Muscle of leg (tissue), 16 donors: ENCODE data around the gene COG6. TPM values are rescaled to one million over a fixed set of nuclear protein-coding genes. Genes with fewer than 3 reads are reported as not detected.
A peak's percentile ranks its signal among the peaks of the same experiment; 100 is the strongest.

Source experiments
- DNase-seq: peaks from one replicate; pipeline ENCODE4 v3.0.0; 2013
- H3K27ac ChIP-seq: one replicate; pipeline ENCODE4 v1.5.1; 2013; ENCODE audit warnings: mild to moderate bottlenecking, low read length, control low read depth
- H3K27me3 ChIP-seq: one replicate; pipeline ENCODE4 v1.6.1; 2013; ENCODE audit warnings: low read length; ENCODE audit not compliant: control insufficient read depth, insufficient read depth
- H3K36me3 ChIP-seq: one replicate; pipeline ENCODE4 v1.6.1; 2013; ENCODE audit warnings: low read length; ENCODE audit not compliant: control insufficient read depth, insufficient read depth
- H3K4me1 ChIP-seq: one replicate; pipeline ENCODE4 v1.6.1; 2013; ENCODE audit warnings: low read length; ENCODE audit not compliant: control insufficient read depth, insufficient read depth
- H3K4me3 ChIP-seq: one replicate; pipeline ENCODE4 v1.5.1; 2013; ENCODE audit warnings: low read length, control low read depth
- H3K9me3 ChIP-seq: replicated peaks from 2 replicates; pipeline ENCODE4 v1.6.1; 2013; ENCODE audit warnings: low read depth, low read length; ENCODE audit not compliant: control insufficient read depth
- WGBS: methylation state at CpG from one replicate; pipeline ENCODE4 v1.1.5; 2013; ENCODE audit warnings: missing lambda C conversion rate; ENCODE audit not compliant: insufficient coverage; 5-methylcytosine and 5-hydroxymethylcytosine counted together
- long read RNA-seq, 11 donors: transcript quantifications; one replicate each; lab custom pipeline, GENCODE V29; 2026
- polyA plus RNA-seq, 8 donors: library from polyadenylated mRNA; unstranded; fragments of 120-200 nt; gene quantifications; one replicate each; pipeline versions ENCODE4 v1.2.1 to v1.2.3, GENCODE V29; 2013; ENCODE audit warnings: inconsistent platforms in 1 of 8, low replicate concordance in 1 of 8; ENCODE audit not compliant: insufficient read length in 8 of 8, insufficient read depth in 1 of 8
- total RNA-seq: library from RNA; stranded (reverse); fragments of 120-200 nt; gene quantifications from one replicate; pipeline ENCODE4 v1.2.4, GENCODE V29; 2013

Gene COG6
- total RNA-seq = 30.9 TPM
- 10 to 100 TPM; 12.3 to 25.4 (median 16.0) TPM for polyA plus RNA-seq
- long read RNA-seq, donor 1, partial matches to known transcripts = 10 of 13 reads
- long read RNA-seq, donor 1, other reads (novel, unspliced or antisense) = 0 of 13 reads
- long read RNA-seq, donor 2 = 0 reads
- long read RNA-seq, donor 3, partial matches to known transcripts = 0 of 1 reads
- long read RNA-seq, donor 3, other reads (novel, unspliced or antisense) = 0 of 1 reads
- long read RNA-seq, donor 4 = 0 reads
- long read RNA-seq, donor 5, transcript COG6-204 (19 exons, 3,563 nt) = major isoform, 10 of 36 reads
- long read RNA-seq, donor 5, partial matches to known transcripts = 25 of 36 reads
- long read RNA-seq, donor 5, other reads (novel, unspliced or antisense) = 0 of 36 reads
- long read RNA-seq, donor 6, transcript COG6-204 (19 exons, 3,563 nt) = major isoform, 5 of 6 reads
- long read RNA-seq, donor 6, partial matches to known transcripts = 0 of 6 reads
- long read RNA-seq, donor 6, other reads (novel, unspliced or antisense) = 0 of 6 reads
- long read RNA-seq, donor 7, partial matches to known transcripts = 0 of 2 reads
- long read RNA-seq, donor 7, other reads (novel, unspliced or antisense) = 0 of 2 reads
- long read RNA-seq, donor 8, partial matches to known transcripts = 0 of 2 reads
- long read RNA-seq, donor 8, other reads (novel, unspliced or antisense) = 0 of 2 reads
- long read RNA-seq, donor 9, partial matches to known transcripts = 0 of 2 reads
- long read RNA-seq, donor 9, other reads (novel, unspliced or antisense) = 0 of 2 reads
- long read RNA-seq, donor 10, partial matches to known transcripts = 18 of 20 reads
- long read RNA-seq, donor 10, other reads (novel, unspliced or antisense) = 0 of 20 reads
- long read RNA-seq, donor 11, partial matches to known transcripts = 0 of 3 reads
- long read RNA-seq, donor 11, other reads (novel, unspliced or antisense) = 0 of 3 reads

DNA sequence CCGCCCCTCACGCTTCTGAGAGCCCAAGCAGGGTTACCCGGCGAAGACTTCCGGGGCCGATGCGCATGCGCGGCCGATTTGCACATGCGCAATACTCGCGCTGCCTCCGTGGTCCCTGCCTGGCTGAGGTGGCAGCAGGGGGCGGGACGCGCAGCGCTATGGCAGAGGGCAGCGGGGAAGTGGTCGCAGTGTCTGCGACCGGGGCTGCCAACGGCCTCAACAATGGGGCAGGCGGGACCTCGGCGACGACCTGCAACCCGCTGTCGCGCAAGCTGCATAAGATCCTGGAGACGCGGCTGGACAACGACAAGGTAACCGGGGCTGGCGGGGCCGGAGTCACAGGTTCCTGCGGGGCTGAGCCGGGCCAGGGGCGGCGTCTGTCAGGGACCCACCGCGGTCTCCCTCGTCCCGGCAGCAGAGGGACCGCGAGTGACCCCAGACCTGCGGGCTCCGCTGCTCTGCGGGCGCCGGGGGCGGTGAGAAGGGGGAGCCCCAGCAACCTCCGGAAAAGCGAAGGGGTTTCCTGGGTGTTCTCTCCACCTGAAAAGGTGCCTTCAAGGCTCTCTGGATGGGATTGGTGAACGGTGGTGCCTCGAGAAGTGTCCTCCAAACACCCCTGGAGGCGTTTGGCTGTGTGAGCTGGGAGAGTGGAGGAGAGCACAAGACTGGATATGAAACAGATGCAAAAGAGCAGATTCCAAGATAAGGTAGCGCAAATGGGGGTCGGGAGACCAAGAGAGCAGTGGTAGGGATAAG is at the start of gene COG6:
Gene COG6 (plus strand): TSS at position 94 of the 756 bp plus-strand sequence. CDS start 65 bp downstream, at position 159.
- under 1% methylated on average over 58 of the region's 59 CpGs for WGBS
- Histone ChIP-seq H3K36me3 (no peaks in the 10 kb centered on the region), H3K9me3 (no peaks in the 10 kb centered on the region), H3K27ac (peak within 1 kb of the TSS; percentile 62), H3K4me1 (no peaks in the 10 kb centered on the region), H3K4me3 (peak within 1 kb of the TSS; percentile 93), H3K27me3 (no peaks in the 10 kb centered on the region)
- peak; percentile 93 for DNase-seq

GRCh38 chr13:39605677-39606320 is 49.7 kb upstream of the COG6 start:
- WGBS = no CpG with 5 or more reads among the region's 3 CpGs
- Histone ChIP-seq H3K4me1 (peaks cover 7% of the 10 kb centered on the region), H3K36me3 (peaks cover 4% of the 10 kb centered on the region)

DNA sequence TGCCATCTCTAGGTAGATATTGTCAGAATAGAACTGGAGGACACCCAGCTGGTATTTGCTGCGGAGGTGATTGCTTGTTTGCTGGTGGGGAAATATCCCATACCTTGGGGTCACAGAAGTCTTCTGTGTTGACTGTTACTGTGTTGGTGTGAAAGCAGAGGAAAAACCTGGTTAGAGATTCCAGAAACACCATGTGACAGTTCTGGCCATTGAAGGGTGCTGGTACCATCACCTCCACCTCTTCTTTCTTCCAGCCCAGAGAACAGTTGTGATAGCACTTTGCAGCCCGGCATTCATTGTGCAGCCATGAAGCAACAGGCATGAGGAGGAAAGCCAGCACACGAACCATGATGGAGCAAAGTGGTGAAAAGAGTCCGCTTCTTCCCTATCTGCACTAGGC is 47.6 kb upstream of the COG6 start:
- Histone ChIP-seq H3K4me1 (peaks cover 4% of the 10 kb centered on the region), H3K27ac (no peak overlapping the region), H3K9me3 (no peaks in the 10 kb centered on the region), H3K27me3 (peaks cover 3% of the 10 kb centered on the region), H3K4me3 (no peak overlapping the region), H3K36me3 (no peaks in the 10 kb centered on the region)
- no peak for DNase-seq
- WGBS = no CpG with 5 or more reads among the region's 4 CpGs

More at GRCh38 chr13:39605677-39606320, 49.7 kb upstream of the COG6 start:
- Histone ChIP-seq H3K27ac (no peak overlapping the region), H3K27me3 (peaks cover 3% of the 10 kb centered on the region), H3K4me3 (no peak overlapping the region), H3K9me3 (no peaks in the 10 kb centered on the region)
- no peak for DNase-seq

DNA sequence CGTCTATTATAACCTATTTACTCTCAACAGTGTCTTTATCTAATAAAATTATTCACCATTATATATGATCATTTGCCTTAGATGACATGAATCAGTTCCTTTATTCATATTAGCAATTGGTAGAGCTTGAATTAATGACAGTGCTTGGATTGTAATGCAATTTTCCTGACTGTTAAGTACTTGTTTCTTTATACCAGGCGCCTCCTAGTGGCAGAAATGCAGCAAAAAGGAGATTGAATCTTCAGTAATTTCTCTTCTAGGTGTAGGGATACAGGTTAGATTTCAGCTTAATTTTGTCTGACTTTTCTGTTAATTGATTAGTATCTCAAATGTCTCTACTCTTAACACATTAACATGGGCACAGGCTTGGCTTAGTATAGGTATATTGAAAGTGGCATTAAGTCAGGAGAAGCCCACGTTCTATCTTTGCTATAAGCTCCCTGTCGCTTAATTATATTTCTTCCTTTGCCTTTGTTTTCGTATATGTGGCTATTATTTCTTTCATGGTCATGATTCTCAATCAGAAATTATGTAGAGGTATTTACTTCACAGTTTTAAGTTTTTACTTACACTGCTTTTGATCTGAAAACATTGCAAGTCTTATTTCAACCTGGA is 43.3 kb upstream of the COG6 start:
- Histone ChIP-seq H3K36me3 (no peaks in the 10 kb centered on the region), H3K4me1 (no peaks in the 10 kb centered on the region), H3K27ac (no peak overlapping the region), H3K4me3 (no peak overlapping the region), H3K27me3 (no peaks in the 10 kb centered on the region), H3K9me3 (no peaks in the 10 kb centered on the region)
- WGBS = 0% methylated on average over 1 of the region's 5 CpGs
- peak; percentile 87 for DNase-seq

DNA sequence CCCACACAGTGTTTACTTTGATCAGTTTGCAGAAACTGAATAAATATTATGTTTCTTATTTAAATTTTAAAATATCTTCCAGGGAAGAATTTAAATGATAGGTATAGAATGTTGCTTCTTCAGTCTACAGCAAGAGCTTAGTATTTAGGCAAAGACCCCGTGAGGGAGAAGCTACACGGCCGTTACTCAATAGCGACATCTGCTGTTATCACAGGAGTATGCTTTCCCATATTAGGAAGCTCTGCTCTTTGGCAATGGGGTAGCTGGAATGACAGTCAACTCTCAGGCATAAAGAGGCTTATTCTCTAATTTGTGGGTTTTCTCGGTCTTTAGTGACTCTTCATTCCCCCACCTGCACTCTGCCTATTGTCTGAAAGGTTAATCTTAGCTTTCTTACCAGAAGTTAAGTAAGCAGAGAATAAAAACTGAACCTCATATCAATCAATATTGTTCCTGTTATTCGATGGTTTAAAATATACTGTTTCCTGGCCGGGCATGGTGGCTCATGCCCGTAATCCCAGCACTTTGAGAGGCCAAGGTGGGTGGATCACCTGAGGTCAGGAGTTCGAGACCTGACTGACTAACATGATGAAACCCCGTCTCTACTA is 39.3 kb upstream of the COG6 start:
- no peaks in the 10 kb centered on the region for H3K36me3 ChIP-seq
- H3K4me3 ChIP-seq = no peak overlapping the region
- H3K27ac ChIP-seq = no peak overlapping the region
- WGBS = 0% methylated on average over 4 of the region's 10 CpGs
- DNase-seq = peak; percentile 88
- no peaks in the 10 kb centered on the region for H3K4me1 ChIP-seq
- H3K27me3 ChIP-seq = no peaks in the 10 kb centered on the region
- no peaks in the 10 kb centered on the region for H3K9me3 ChIP-seq

DNA sequence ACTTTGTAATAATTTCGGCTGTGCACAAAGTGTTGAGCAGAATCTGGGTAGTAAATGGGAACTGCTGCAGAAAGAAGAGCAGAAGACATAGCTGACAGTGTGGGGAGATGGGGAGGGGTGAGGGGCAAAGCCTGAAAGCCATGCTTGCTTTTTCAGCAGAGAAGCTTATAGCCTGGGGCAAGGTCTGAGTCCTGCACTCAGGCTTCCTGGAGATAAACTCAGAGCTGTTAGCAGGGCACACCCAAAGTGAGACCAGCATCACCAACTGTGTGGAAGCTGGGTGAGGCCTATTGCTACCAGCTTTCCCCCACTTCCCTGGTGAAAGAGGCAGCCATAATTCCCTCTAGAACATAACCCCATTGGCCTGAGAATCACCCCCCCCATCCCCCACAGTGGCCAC is 36.9 kb upstream of the COG6 start:
- no peaks in the 10 kb centered on the region for H3K36me3 ChIP-seq
- H3K4me3 ChIP-seq = no peak overlapping the region
- H3K27me3 ChIP-seq = no peaks in the 10 kb centered on the region
- no peaks in the 10 kb centered on the region for H3K4me1 ChIP-seq
- WGBS = 38% methylated on average over 1 of the region's 1 CpG
- no peak for DNase-seq
- no peaks in the 10 kb centered on the region for H3K9me3 ChIP-seq
- H3K27ac ChIP-seq = no peak overlapping the region

GRCh38 chr13:39623466-39623865 is 32.0 kb upstream of the COG6 start:
- Histone ChIP-seq H3K4me1 (no peaks in the 10 kb centered on the region), H3K27ac (no peak overlapping the region), H3K27me3 (no peaks in the 10 kb centered on the region), H3K4me3 (no peak overlapping the region), H3K9me3 (no peaks in the 10 kb centered on the region), H3K36me3 (no peaks in the 10 kb centered on the region)
- DNase-seq = no peak
- no CpG with 5 or more reads among the region's 1 CpG for WGBS

DNA sequence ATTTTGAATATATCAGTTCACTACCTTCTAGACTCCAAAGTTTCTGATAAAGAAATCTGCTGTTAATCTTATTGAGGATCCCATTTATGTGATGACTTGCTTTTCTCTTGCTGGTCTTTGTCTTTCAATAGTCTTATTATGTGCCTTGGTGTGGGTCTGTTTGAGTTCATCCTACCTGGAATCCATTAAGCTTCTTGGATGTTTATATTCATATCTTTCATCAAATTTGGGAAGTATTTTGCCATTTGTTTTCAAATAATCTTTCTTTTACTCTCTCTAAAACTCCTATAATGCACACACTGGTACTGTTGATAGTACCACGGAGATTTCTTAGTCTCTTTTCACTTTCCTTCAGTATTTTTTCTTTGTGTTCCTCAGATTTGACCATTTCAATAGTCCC is 24.2 kb upstream of the COG6 start:
- H3K4me3 ChIP-seq = no peak overlapping the region
- peaks cover 2% of the 10 kb centered on the region for H3K9me3 ChIP-seq
- no peaks in the 10 kb centered on the region for H3K27me3 ChIP-seq
- H3K36me3 ChIP-seq = no peaks in the 10 kb centered on the region
- 83% methylated on average over 1 of the region's 1 CpG for WGBS
- no peak for DNase-seq
- no peak overlapping the region for H3K27ac ChIP-seq
- no peaks in the 10 kb centered on the region for H3K4me1 ChIP-seq

DNA sequence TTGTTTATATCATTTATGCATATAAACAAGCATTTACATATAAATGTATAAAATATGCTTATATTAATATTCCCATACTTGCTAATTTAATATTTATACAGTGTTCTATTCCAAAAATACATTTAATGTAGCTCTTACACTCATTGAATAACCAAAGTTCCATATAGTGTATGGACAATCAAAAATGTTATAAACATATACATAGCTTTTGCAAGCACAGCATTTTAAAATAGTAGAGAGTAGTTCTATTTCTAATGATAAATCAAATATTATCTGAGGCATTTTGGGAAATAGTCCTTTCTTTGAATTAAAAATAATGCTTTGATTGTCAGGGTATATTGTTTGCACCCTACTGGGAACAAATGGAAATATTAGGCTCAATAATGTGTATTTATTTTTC is 22.5 kb upstream of the COG6 start:
- DNase-seq = no peak
- Histone ChIP-seq H3K9me3 (peaks cover 2% of the 10 kb centered on the region), H3K36me3 (no peaks in the 10 kb centered on the region), H3K4me3 (no peak overlapping the region), H3K4me1 (no peaks in the 10 kb centered on the region), H3K27ac (no peak overlapping the region), H3K27me3 (no peaks in the 10 kb centered on the region)
